K562 (cell line): ENCODE data around the gene CBLC. TPM values are rescaled to one million over a fixed set of nuclear protein-coding genes. Genes with fewer than 3 reads are reported as not detected.

Experiments used
- EGR1 ChIP-seq: fragments of 450-650 bp; conservative IDR thresholded peaks from 2 replicates; pipeline ENCODE4 v1.6.1; 2017; ENCODE audit warnings: mild to moderate bottlenecking
- HMBOX1 ChIP-seq: sonication (generic); IDR thresholded peaks from 2 replicates; pipeline ENCODE4 v1.6.1; 2016
- KLF13 ChIP-seq: fragments of 450-650 bp; IDR thresholded peaks from 2 replicates; pipeline ENCODE4 v1.6.1; 2016; ENCODE audit warnings: missing genetic modification characterization, low read depth, mild to moderate bottlenecking, missing compliant biosample characterization, moderate library complexity, borderline replicate concordance
- NRF1 ChIP-seq, 2 experiments: fragments of 450-650 bp; IDR thresholded peaks in 1 of 2; conservative IDR thresholded peaks in 1 of 2; 2 replicates each; pipeline ENCODE4 v1.6.1; 2014; ENCODE audit warnings: mild to moderate bottlenecking in 2 of 2
- ZNF197 ChIP-seq: fragments of 200-800 bp; sonication (Bioruptor generic); IDR thresholded peaks from 2 replicates; pipeline ENCODE4 v1.6.1; 2016; ENCODE audit warnings: low read depth, missing genetic modification characterization, missing compliant biosample characterization
- ZNF584 ChIP-seq: fragments of 200-800 bp; sonication (Bioruptor generic); IDR thresholded peaks from 2 replicates; pipeline ENCODE4 v1.6.1; 2016; ENCODE audit warnings: low read depth, mild to moderate bottlenecking, missing genetic modification characterization, missing compliant biosample characterization
- polyA plus RNA-seq, 8 experiments: library from polyadenylated mRNA; depleted of rRNA in 4 of 8; stranded (reverse) in 5 of 8; unstranded in 3 of 8; fragments of >200 nt; fragmentation: Nextera tagmentation in 2 of 8; fragmentation: Illumina TruSeq in 1 of 8; extraction: Ambion mirVana in 2 of 8; extraction: Trizol in 1 of 8; gene quantifications; 2 replicates each; pipeline versions ENCODE4 v1.2.1 to v1.2.3, GENCODE V29; 2011 to 2014; ENCODE audit warnings: inconsistent platforms in 1 of 8, missing spikeins in 1 of 8
- total RNA-seq, 7 experiments: library from RNA; depleted of rRNA in 6 of 7; stranded (reverse); fragments of >200 nt in 6 of 7; fragmentation: Illumina TruSeq in 2 of 7; extraction: Trizol in 2 of 7; gene quantifications; 2 replicates each; pipeline versions ENCODE4 v1.2.1 to v1.2.3, GENCODE V29; 2011 to 2021; ENCODE audit warnings: low replicate concordance in 1 of 7
- TF ChIP-seq, protein P1 (sequence below): fragments of 250-450 bp; sonication (Bioruptor Pico); IDR thresholded peaks from 2 replicates; pipeline ENCODE4 v1.4.0; 2020; ENCODE audit warnings: mild to moderate bottlenecking
- TF ChIP-seq, protein P2 (sequence below), 3 experiments: fragments of 200-800 bp in 1 of 3; sonication (Bioruptor generic) in 1 of 3; sonication (generic) in 1 of 3; formaldehyde crosslinking in 1 of 3; IDR thresholded peaks; 2 replicates each; pipeline versions ENCODE4 v1.6.1 to v1.8.0; 2016 to 2022; ENCODE audit warnings: mild to moderate bottlenecking in 2 of 3, missing compliant biosample characterization in 2 of 3, missing genetic modification characterization in 2 of 3, missing genetic modification reagents in 1 of 3
- TF ChIP-seq, protein P3 (sequence below): fragments of 200-800 bp; sonication (Bioruptor generic); IDR thresholded peaks from 2 replicates; pipeline ENCODE4 v1.6.1; 2017; ENCODE audit warnings: missing genetic modification characterization, missing compliant biosample characterization
- TF ChIP-seq, protein P4 (sequence below): fragments of 200-800 bp; sonication (Bioruptor generic); IDR thresholded peaks from 2 replicates; pipeline ENCODE4 v1.6.1; 2017; ENCODE audit warnings: missing genetic modification characterization, missing compliant biosample characterization

CBLC gene
- total and polyA plus RNA-seq, 9 of the 15 experiments (the other 6 are each of a cell fraction or from before 2014, with no cell fraction given): 0.09 TPM; not detected in 8

- TF ChIP-seq, protein P1, sequence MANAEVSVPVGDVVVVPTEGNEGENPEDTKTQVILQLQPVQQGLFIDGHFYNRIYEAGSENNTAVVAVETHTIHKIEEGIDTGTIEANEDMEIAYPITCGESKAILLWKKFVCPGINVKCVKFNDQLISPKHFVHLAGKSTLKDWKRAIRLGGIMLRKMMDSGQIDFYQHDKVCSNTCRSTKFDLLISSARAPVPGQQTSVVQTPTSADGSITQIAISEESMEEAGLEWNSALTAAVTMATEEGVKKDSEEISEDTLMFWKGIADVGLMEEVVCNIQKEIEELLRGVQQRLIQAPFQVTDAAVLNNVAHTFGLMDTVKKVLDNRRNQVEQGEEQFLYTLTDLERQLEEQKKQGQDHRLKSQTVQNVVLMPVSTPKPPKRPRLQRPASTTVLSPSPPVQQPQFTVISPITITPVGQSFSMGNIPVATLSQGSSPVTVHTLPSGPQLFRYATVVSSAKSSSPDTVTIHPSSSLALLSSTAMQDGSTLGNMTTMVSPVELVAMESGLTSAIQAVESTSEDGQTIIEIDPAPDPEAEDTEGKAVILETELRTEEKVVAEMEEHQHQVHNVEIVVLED (CRISPR knock-in tag): no peak
- TF ChIP-seq ZNF584 (CRISPR knock-in tag) (0 out of 2 replicates have a peak, but pooled peaks have one; percentile 18), KLF13 (tag) (no peak), ZNF197 (CRISPR knock-in tag) (0 out of 2 replicates have a peak, but pooled peaks have one; percentile 12), EGR1 (no peak; the same call in 1 of the 2 replicates), HMBOX1 (no peak), NRF1 (conservative IDR thresholded peaks at IDR 0.05 in 1 of 2, IDR thresholded peaks at IDR 0.05 in 1 of 2) (0 out of 4 replicates have a peak, but pooled peaks of 1 of the 2 experiments have one; percentile 1)
- TF ChIP-seq, protein P2, sequence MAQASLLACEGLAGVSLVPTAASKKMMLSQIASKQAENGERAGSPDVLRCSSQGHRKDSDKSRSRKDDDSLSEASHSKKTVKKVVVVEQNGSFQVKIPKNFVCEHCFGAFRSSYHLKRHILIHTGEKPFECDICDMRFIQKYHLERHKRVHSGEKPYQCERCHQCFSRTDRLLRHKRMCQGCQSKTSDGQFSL (CRISPR knock-in tag; IDR thresholded peaks at IDR 0.05): no peak
- TF ChIP-seq, protein P2 (tag; IDR thresholded peaks at IDR 0.05): peak in 1 of 2 experiments; percentile 70; a peak in 1 of 4 replicates
- TF ChIP-seq, protein P3, sequence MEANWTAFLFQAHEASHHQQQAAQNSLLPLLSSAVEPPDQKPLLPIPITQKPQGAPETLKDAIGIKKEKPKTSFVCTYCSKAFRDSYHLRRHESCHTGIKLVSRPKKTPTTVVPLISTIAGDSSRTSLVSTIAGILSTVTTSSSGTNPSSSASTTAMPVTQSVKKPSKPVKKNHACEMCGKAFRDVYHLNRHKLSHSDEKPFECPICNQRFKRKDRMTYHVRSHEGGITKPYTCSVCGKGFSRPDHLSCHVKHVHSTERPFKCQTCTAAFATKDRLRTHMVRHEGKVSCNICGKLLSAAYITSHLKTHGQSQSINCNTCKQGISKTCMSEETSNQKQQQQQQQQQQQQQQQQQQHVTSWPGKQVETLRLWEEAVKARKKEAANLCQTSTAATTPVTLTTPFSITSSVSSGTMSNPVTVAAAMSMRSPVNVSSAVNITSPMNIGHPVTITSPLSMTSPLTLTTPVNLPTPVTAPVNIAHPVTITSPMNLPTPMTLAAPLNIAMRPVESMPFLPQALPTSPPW (CRISPR knock-in tag): 0 out of 2 replicates have a peak, but pooled peaks have one; percentile 61
- TF ChIP-seq, protein P4, sequence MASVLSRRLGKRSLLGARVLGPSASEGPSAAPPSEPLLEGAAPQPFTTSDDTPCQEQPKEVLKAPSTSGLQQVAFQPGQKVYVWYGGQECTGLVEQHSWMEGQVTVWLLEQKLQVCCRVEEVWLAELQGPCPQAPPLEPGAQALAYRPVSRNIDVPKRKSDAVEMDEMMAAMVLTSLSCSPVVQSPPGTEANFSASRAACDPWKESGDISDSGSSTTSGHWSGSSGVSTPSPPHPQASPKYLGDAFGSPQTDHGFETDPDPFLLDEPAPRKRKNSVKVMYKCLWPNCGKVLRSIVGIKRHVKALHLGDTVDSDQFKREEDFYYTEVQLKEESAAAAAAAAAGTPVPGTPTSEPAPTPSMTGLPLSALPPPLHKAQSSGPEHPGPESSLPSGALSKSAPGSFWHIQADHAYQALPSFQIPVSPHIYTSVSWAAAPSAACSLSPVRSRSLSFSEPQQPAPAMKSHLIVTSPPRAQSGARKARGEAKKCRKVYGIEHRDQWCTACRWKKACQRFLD (CRISPR knock-in tag): 0 out of 2 replicates have a peak, but pooled peaks have one; percentile 3
Measured at GRCh38 chr19:44753626-44753931, 24.1 kb upstream of the CBLC start (continued).
